WTC11 (cell line): ENCODE measurements around the gene SLC46A2.
A peak's percentile ranks its signal among the peaks of the same experiment; 100 is the strongest.

Experiments used
- ATF2 ChIP-seq: sonication (generic); formaldehyde crosslinking; IDR thresholded peaks from 2 replicates; pipeline ENCODE4 v1.8.1; 2022; ENCODE audit warnings: low read depth, missing genetic modification reagents, borderline replicate concordance
- MYBL2 ChIP-seq: sonication (generic); formaldehyde crosslinking; IDR thresholded peaks from 2 replicates; pipeline ENCODE4 v1.8.1; 2023; ENCODE audit warnings: mild to moderate bottlenecking, moderate library complexity, missing genetic modification reagents
- TEAD4 ChIP-seq: sonication (generic); formaldehyde crosslinking; IDR thresholded peaks from 2 replicates; pipeline ENCODE4 v1.8.0; 2022; ENCODE audit warnings: mild to moderate bottlenecking, missing genetic modification reagents
- TF ChIP-seq, protein P1 (sequence below): fragments of 200-600 bp; IDR thresholded peaks from 2 replicates; pipeline ENCODE4 v1.8.0; 2022; ENCODE audit warnings: antibody characterized with exemption

- TF ChIP-seq ATF2 (CRISPR knock-in tag) = no peak
- TF ChIP-seq, protein P1, sequence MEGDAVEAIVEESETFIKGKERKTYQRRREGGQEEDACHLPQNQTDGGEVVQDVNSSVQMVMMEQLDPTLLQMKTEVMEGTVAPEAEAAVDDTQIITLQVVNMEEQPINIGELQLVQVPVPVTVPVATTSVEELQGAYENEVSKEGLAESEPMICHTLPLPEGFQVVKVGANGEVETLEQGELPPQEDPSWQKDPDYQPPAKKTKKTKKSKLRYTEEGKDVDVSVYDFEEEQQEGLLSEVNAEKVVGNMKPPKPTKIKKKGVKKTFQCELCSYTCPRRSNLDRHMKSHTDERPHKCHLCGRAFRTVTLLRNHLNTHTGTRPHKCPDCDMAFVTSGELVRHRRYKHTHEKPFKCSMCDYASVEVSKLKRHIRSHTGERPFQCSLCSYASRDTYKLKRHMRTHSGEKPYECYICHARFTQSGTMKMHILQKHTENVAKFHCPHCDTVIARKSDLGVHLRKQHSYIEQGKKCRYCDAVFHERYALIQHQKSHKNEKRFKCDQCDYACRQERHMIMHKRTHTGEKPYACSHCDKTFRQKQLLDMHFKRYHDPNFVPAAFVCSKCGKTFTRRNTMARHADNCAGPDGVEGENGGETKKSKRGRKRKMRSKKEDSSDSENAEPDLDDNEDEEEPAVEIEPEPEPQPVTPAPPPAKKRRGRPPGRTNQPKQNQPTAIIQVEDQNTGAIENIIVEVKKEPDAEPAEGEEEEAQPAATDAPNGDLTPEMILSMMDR = peak; percentile 45
- TF ChIP-seq TEAD4 (CRISPR knock-in tag) = no peak
- TF ChIP-seq MYBL2 = no peak
Measured at GRCh38 chr9:112887381-112887780, 3.3 kb downstream of the SLC46A2 start.
